HG03064 (cell line): ENCODE data around the gene H2BK1.

Experiments
- ATAC-seq: cut with Tn5 transposase; IDR thresholded peaks from one replicate; pipeline ENCODE4 v1.9.1; 2021; ENCODE audit warnings: low read depth; ENCODE audit not compliant: unreplicated experiment

H2BK1 gene

DNA sequence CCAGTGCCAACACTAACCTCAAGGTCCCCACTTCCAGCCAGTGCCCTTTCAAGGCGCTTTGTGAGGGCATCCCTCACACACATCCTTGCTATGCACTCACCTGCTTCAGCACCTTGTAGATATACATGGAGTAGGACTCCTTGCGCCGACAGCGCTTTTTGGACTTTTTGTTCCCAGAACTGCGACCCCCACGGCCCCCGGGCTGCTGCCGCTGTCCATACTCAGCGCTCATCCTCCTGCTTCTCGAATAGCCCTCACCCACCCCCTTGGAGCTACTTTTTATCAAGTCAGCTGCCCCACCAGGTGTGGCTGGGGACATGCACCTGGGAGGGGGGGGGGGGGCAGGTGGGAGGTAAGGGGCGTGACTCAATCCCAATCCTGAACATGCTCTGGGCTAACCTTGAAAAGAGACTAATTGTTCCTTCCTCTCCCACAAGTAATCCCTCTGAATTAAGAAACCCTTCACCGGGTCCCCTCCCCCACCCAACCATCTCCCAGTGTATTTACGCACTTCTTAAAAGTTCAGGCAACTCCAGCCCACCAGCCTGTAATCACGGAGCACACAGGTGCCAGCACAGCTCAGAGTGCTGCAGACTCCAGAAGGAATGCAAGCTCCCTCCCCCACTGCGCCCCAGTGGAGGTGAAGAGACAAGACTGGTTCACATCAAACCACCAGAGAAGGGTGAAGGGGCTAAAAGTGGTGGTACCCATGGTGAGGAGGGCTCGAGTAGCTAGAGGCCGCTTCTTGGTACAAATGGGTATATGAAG, at the start of gene H2BK1:
Gene H2BK1, minus strand, starts transcription at position 402 of the 768 bp plus-strand sequence. Its CDS starts 170 bp downstream, at position 232.
- no peak for ATAC-seq

DNA sequence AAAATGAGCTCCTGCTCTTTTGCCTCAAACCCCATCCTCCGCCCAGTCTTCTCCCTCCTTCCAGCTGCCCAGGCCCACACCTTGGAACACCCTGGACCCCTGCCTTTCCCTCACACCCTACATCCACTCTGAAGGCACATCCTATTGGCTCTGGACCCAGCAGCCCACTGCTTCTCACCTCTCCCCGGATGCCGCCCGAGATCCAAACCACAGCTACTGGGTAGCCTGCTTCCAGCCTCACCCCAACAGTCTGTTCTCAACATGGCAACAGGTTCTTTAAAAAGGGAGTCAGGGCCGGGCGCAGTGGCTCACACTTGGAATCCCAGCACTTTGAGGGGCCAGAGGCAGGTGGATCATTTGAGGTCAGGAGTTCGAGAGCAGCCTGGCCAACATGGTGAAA, 47.7 kb upstream of the H2BK1 start:
- ATAC-seq, result no peak

DNA sequence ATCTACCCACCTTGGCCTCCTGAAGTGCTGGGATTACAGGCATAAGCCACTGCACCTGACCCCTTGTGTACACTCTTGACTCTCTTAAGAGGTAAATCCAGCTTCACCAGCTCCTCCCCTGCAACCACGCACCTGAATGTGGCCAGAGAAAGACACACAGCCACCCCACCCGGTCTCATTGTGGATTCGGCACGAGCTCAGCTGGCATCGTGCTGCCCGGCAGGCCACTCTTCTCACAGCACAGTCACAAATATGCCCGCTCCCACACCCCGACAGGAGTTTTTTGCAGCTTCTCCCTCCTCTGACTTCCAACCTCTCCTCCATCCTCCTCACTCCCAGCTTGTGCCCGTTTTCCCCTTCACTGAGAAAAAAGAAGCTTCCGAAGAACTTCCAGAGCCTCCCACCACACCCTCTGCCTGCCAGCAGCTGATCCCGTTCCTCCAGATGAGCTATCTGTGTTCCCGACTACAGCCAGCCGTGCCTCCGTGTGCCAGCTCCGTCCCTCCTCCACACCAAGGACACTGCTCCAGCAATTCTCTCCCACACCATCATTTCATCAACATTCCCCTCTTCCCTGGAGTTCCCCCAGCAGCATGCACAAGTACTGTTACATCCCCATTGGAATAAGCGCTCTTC, 46.2 kb upstream of the H2BK1 start:
- no peak for ATAC-seq

DNA sequence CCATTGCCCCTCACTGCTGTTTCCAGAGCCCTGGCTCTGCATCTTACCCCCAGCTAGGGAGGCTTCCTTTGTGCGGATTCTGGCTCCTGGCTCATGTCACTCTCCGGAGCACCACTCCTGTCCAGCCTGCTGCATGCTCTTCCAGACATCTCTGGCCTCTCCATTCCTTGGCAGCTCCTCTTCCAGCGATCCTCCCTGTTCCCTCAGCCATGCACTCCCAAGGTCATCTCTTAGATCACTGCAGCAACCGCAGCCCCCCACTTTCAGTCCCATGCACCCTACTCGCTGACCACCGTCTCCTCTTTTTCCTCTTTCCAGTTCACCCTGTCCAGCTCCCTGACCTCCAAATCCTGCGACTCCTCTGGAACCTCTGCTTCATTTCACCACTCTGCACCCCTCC, 45.1 kb upstream of the H2BK1 start:
- no peak for ATAC-seq

DNA sequence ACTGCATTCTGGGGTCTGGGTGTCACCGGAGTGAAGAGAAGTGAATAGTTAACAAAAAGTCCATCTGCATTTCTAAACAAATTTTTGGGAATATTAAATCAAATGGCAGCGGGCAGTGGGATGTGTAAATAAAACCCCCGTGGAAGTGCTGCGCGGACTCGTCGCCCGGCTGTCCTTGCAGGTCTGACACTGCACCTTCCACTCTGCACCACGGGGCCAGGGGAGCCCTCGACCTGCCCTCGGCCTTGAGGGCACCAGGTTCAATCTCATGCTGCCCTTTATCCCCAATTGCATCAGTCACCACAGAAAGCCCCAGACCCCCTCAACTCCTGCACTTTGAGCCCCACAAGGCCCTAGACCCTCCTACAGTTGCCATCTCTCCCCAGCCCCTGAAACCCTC, 44.6 kb upstream of the H2BK1 start:
- no peak for ATAC-seq

DNA sequence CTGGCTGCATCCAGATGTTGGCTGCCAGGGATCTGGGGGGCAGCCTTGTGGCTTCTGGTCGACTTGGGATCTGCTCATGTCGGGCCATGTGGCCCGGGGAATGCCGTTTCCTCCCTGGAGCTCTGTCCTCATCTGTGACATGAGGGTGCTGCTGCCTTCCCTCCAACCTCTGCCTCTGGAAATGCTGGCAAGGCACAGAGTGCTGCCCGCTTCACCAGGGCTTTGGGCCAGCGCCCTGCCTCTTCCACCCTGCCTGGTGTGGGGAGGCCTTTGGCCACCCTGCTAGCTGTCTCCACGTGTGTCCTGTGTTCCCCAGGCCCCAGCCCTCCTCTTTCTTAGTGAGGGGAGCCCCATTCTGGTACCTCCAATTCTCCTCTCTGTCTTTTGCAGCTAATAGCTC, 44.0 kb upstream of the H2BK1 start:
- ATAC-seq, result no peak

DNA sequence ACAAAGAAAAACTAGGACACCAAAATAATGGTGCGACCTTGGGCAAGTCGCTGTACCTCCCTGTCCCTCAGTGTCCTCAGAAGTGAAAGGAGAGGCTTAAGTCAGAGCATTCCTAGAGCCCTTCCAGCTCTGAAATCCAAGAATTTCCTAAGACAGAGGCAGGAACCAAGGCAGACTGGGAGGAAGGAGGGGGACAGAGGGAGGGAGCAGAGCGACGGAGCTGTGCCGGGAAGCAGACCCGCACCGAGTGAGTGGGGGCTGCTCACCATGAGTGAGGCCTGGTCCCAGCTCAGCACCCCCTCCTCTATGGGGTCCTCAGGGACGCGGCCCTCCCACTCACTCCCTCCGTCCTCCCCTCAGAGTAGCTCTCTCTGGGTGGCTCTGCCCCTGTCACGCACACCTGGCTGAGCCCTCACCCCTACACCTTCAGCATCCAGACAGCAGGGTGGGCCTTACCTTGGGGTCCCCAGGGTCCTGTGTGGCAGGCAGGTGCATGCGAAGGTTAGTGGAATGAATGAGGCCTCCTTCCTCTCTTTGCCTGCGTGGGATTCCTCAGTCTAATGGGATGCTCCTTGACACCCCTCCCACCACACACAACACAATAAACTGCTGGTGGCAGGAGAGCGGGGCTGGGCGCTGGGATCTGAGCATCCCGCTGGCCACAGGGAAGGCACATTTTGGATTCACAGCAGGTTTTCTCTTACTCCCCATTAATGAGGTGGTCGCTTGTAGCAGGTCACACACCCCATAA, 42.8 kb upstream of the H2BK1 start:
- ATAC-seq, result no peak

DNA sequence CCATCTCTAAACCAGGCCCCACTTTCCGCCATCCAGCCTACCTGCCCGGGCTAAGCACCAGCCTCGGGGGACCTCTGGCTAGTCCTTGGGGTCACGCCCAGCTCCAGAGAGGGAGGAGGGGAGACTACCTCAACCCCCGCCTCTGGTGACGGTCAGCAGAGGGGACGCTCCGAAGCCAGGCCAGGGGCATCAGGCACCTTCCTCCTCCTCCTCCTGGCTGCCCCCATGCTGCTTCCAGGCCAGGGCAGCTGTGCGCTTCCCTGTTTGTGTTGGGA, 42.2 kb upstream of the H2BK1 start:
- no peak for ATAC-seq

DNA sequence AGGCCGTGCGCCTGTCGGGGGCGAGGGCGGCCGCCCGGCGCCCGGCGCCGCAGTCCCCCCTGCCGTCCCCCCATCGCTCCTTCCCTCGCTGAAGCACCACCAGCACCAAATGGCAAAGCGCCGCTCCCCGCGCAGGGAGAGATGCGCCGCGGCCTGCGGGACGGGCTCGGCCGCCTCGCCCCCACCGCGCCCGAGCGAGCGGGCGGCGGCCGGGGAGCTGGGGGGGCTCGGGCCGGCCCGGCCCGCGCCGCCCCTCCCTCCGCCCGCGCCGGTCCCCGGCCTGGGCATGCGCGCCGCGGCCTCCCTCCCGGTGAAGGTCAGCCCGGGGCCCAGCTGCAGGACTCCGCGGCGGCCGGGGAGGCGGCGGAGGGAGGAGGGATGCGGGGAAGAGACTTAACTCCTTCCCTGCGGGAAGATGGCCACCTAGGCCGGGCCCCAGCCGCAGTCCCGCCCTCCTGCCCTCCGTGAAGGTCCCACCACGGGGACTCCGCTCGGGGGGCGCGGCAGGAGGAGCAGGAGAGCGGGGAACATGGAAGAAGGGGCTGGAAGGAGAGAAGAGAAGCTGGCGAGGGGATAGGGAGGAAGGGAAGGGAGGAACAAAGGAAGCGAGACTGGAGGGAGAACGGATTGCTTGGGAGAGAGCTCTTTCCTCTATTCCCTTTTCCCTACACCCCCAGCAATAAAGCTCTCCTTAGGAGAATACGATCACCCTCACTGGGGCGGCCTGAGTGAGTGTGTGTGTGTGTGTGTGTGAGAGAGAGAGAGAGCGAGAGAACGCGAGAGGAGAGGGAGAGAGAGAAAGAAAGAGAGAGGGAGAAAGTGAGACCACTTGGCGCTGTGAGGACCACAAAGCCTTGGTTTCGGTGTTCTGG, 41.6 kb upstream of the H2BK1 start:
- no peak for ATAC-seq

DNA sequence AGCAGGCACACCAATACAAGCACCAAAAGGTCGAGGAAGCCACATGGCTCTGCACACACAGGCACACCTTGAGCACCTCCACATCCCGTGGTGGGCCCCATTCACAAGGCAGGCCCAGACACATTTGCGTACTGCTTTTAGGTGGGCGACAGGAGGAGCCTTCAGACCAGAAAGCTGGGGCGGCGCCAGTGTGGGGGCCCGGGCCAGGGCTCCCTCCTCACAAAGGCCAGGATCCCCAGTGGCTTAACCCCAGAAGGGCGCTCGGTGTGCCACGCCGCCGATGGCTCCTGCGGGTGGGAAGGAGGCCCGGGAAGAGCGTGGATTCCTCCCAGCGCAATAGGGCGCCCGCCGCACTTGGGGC, 41.0 kb upstream of the H2BK1 start:
- no peak for ATAC-seq

DNA sequence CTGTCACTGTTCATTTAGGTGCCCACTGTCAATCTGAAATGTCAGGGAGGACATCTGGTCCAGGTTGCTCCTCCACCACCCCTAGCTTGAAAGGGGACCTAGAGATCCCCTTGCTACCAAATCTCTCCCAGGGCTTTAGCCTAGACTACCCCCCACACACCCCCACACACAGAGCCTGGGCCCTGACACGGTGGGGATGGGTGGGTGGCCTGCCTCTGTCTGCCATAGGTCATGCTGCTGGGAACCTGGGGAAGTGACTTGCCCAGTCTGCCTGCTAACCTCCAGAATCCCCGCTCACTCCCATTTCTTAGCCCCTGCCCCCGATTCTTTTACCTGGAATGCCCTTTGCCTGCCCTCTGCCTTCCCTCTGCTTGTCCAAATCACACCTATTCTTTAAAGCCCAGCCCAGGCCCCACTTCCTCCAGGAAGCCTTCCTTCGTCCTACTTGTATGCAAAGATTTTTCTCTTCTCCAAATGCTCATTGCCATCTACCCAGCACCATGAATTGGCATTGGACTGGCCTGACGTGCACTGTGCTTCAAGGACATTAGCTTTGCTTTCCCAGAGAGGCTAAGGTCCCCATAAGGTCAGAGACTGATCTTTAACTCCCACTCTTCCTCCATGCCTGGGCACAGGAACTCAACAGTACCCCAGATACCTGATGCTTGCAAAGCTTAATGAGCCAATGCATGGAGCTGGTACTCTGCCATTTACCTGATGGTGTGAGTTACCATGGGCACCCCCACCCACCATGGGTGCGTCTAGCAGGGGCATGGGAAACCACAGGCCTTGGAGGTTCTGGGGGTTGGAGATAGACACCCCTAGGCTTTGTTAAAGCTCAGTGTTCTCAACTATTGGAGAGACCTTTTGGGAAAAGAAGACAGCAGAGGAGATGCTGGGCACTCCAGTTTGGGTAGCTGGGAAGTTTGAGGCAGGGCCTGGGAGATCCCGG, 40.2 kb upstream of the H2BK1 start:
- no peak for ATAC-seq

DNA sequence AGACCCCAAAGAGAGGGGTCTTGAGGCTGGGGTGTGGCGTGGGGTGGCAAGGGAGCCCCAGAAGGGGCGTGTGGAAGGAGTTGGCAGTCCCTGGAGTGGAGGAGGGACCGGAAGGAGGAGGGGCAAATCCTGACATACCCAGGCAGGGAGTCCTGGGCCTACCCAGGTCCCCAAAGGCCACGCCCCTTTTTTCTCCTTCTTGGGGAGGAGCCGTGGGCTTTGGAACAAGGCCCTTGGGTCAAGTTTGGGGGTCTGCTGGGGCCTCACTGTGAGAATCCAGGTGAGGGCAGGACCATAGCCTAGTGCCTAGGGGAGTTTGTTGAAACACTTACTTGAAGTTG, 39.4 kb upstream of the H2BK1 start:
- ATAC-seq, result no peak

DNA sequence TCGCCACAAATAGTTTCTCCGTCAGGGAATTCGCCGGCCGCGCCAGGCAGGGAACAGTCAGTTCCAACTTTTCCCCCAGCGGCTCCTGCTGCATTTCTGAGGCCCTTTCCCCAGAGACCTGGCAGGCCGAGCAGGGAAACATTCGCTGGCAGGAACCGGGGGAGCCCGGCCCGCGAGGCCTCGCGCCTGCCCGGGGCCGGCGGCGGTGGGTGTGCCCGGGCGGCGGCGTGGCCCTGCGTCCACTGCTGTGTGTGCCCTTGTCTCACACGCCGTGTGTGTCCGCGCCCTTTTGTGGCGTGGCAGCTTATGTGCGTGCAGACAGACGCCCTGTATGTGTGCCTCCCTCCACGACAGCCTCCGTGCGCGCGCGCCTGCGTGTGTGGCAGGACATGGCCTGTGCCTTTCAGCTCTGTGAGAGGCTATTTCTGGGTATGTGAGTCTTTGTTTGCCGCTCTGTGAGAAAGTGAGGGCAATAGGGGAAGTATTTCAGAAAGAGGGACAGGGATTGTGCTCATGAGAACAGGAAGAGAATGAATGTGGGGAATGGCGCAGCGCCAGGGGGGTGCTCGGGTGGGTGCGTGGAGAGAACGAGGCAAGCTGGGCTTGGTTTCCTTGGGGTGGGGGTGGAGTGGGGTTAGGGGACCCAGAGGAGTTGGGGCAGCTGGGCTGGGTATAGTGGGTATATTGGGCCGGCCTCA, 38.9 kb upstream of the H2BK1 start:
- ATAC-seq, result no peak

DNA sequence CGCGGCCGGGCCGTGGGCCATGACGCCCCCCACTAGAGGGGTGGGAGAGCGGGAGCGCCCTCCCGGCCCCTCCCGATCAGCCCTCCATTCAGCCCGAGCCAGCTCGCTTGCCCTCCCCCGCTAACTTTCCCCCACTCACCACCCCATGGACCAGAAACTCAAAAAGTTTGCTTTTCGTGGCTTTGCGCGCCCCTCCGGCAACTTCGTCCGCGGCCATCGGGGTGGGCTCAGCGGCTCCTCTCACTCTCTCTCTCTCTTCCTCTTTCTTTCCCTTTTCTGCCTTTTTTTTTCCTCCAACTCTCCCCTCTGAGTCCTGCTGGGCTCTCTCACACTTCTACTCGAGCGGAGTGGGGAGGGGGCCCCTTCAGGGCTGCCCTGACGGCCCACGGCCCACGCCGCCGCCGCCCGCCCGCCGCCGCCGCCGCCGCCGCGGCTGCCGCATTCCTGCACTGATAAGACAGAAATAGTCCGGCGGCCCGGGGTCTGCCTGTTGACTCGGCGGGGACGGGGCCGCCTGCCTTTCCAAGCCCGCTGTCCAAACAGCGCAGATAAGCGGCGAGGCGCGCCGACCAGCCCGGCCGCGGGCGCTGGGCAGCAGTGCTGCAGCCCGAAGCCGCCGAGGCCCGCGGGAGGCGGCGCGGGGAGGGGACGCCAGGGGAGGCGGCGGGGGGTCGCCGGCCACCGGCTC, 38.2 kb upstream of the H2BK1 start, which contains the start of gene SMARCD3:
Gene SMARCD3, minus strand, starts transcription at position 349 of the 688 bp plus-strand sequence. Its CDS starts 132 bp downstream, at position 217.
- no peak for ATAC-seq

DNA sequence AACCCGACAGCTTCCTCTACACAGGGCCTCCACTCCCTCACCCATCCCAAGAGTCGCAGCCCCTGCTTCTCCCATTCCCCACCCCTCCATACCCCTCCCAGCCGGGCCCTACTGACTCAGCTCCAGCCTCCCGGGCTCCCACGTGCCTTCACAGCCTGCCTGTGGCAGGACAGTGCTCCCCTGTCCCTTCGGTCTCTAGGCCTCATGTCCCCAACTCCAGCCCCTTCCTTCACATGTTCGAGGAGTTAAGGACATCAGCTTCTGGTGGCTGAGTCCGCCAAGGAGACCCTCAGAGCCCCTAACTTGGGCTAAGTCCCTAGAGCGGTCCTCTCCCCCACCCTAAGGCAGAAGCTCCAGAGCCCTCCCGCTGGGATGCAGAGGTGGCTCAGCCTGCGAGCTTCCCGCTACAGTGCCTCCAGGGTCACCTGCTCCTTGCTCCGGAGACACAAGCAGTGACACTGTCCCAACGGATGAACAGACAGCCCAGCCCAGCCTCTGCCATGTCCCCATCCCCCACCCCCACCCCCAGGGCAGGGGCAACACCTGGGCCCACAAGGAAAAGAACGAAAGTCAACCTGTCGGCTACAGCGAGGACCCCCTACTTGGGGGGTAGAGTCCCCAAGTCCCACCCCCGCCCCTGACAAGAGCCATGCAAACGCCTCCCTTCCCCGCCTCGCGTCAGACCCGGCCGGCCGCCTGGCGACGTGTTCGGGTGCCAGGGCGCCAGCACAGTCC, 37.5 kb upstream of the H2BK1 start:
- ATAC-seq, result no peak

DNA sequence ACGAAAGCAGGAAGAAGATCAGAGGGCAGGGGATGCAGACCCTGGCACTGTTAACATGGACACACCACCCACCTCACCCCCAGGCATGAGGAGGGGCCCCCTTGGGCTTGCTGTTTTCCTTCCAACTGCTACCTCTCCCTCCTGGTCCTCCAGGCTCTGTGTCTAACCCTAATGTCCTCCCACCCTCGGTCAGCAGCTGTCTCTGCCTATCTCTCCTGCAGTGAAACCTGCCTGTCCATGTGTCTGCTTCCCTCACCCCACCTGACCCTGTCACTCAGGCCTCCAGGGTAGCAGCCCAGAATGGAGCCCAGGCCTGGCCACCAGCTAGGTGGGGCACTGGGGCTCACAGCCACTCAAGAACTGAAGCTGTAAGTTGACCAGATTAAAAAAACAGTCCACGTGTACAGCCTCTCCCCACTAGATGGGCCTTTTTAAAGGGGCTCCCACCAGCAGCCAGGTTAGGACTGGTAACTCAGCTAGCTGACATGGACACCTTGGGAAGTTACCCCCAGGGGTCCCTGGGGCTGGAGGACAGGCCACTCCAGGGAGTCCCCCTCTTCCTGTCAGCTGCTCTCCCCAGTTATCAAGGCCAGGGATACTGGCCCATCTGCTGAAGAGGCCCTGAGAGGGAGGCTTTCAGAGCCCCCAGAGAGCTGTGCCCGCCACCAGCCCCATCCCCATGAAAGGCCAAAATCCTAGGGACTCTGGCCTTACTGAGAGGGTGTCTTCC, 36.7 kb upstream of the H2BK1 start:
- no peak for ATAC-seq

DNA sequence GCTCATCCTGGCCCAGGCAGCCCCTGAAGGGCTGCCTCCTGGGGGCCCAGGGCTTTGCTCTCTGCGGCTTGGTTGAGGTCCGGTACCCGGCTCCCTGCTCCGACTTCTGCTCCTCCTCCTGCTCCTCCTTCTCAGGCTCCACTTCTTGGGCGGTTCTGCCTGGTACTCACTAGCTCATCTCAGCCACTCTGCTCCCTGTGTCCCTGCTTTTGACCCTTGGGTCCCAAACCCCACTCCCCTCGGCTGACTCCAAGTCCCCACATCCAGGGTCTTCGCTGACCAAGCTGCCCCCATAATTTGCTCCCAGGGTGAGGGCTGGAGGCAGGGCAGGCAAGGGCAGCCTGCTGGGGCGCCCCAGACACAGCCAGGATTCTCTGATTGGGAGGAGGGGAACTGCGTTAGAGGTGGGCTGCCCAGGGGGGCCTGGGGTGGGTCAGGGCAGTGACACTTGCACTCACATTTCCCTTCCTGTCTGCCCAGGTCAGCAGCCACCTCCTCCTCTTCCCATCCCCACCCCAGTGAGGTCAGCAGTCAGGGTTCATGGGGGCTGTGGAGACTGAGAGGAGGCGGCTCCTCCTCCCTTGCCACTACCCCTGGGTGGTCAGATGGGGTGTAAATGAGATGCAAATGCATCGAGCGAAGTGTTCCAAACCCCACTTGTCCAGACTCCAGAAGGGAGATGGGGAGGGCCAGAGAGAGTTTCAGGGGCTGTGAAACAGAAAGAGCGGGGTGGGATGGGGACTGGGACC, 36.0 kb upstream of the H2BK1 start:
- ATAC-seq, result no peak
